Natural killer cell (primary cell): ENCODE results near the gene CFAP57. TPM values are rescaled to one million over a fixed set of nuclear protein-coding genes. Genes with fewer than 3 reads are reported as not detected.

Source experiments
- ATAC-seq, 3 donors: fragments of 150-1000 bp in 2 of 3; fragments of 200-7000 bp in 1 of 3; cut with Tn5 transposase; 1 replicate in 1 of 3; 2 replicates in 2 of 3; pipeline ENCODE4 v1.10.0; 2021; ENCODE audit warnings: mild to moderate bottlenecking in 2 of 3, moderate library complexity in 2 of 3
- DNase-seq, 2 donors: peaks; one replicate each; pipeline versions ENCODE4 v3.0.0 to v3.0.0-alpha.2; 2013 to 2021; ENCODE audit warnings: mixed read lengths in 1 of 2
- H3K27ac ChIP-seq: one replicate; pipeline ENCODE4 v1.5.1; 2013; ENCODE audit warnings: mild to moderate bottlenecking, low read length
- H3K27me3 ChIP-seq: one replicate; pipeline ENCODE4 v1.6.1; 2013; ENCODE audit warnings: low read length; ENCODE audit not compliant: control insufficient read depth, insufficient read depth
- H3K36me3 ChIP-seq: one replicate; pipeline ENCODE4 v1.6.1; 2013; ENCODE audit warnings: low read length; ENCODE audit not compliant: control insufficient read depth, insufficient read depth
- H3K4me1 ChIP-seq: one replicate; pipeline ENCODE4 v1.6.1; 2013; ENCODE audit warnings: low read length; ENCODE audit not compliant: control insufficient read depth, insufficient read depth
- H3K4me3 ChIP-seq: one replicate; pipeline ENCODE4 v1.5.1; 2013; ENCODE audit warnings: low read length
- H3K9me3 ChIP-seq: one replicate; pipeline ENCODE4 v1.6.1; 2013; ENCODE audit warnings: low read length; ENCODE audit not compliant: control insufficient read depth, insufficient read depth
- H3K27ac Mint-ChIP-seq, 2 donors: one replicate each; pipeline ENCODE4 v1.8.0; 2022; ENCODE audit warnings: mild to moderate bottlenecking in 2 of 2, mixed read lengths in 2 of 2, moderate library complexity in 1 of 2
- H3K27me3 Mint-ChIP-seq, 2 donors: one replicate each; pipeline ENCODE4 v1.8.0; 2022; ENCODE audit warnings: low read depth in 2 of 2, mixed read lengths in 2 of 2
- H3K36me3 Mint-ChIP-seq: one replicate; pipeline ENCODE4 v1.8.0; 2022; ENCODE audit warnings: mixed read lengths
- H3K4me1 Mint-ChIP-seq, 2 donors: one replicate each; pipeline ENCODE4 v1.8.0; 2022; ENCODE audit warnings: mixed read lengths in 2 of 2
- H3K4me3 Mint-ChIP-seq: one replicate; pipeline ENCODE4 v1.8.0; 2022; ENCODE audit warnings: mild to moderate bottlenecking, moderate library complexity, mixed read lengths
- H3K9me3 Mint-ChIP-seq, 2 donors: one replicate each; pipeline ENCODE4 v1.8.0; 2022; ENCODE audit warnings: mixed read lengths in 2 of 2
- WGBS: methylation state at CpG from one replicate; pipeline ENCODE4 v1.1.7; 2013; ENCODE audit warnings: missing lambda C conversion rate; ENCODE audit not compliant: insufficient coverage; 5-methylcytosine and 5-hydroxymethylcytosine counted together
- intact Hi-C: fragments of 100-400 bp; cut with micrococcal nuclease; formaldehyde crosslinking; loops from one replicate; pipeline ENCODE4 v1.14.2; 2022
- total RNA-seq, 4 donors: library from RNA; stranded (reverse); fragments of 120-200 nt in 1 of 4; gene quantifications; one replicate each; pipeline versions ENCODE4 v1.2.3 to v1.2.4, GENCODE V29; 2013 to 2022
- TF ChIP-seq, protein P1 (sequence below): fragments of 200-600 bp; IDR thresholded peaks from one replicate; pipeline ENCODE4 v1.8.0; 2022; ENCODE audit warnings: antibody characterized with exemption

CFAP57 gene
- total RNA-seq, 3 donors from 2014 or later (not counting 1 experiment from before 2014, with no cell fraction given) = 0.19 TPM; not detected in 2

DNA sequence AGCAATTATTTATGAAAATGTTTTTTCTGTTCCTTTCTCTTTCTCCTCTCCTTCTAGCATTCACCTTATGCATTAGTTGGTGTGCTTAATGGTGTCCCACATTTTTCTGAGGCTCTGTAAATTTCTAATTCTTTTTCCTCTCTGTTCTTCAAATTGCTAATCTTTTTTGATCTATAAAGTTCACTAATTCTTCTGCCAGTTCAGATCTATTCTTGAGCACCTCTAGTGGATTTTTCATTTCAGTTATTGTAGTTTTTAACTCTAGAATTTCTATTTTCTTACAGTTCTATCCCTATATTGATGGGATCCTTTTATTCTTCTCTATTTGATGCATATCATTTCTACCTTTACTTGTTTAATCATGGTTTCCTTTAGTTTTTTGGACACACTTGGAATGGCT lies 22.4 kb downstream of the CFAP57 start:
- no peak overlapping the region for H3K27ac ChIP-seq
- no peak for ATAC-seq
- H3K27me3 ChIP-seq = peaks cover 7% of the 10 kb centered on the region
- Mint-ChIP-seq H3K9me3 (peaks cover 3 to 6% of the 10 kb centered on the region in 2 donors), H3K27ac (no peak overlapping the region), H3K4me3 (no peak overlapping the region), H3K27me3 (peaks cover 22 to 34% of the 10 kb centered on the region in 2 donors), H3K4me1 (no peaks in the 10 kb centered on the region), H3K36me3 (peaks cover 17% of the 10 kb centered on the region)
- no peak for DNase-seq
- no peaks in the 10 kb centered on the region for H3K36me3 ChIP-seq
- TF ChIP-seq, protein P1, sequence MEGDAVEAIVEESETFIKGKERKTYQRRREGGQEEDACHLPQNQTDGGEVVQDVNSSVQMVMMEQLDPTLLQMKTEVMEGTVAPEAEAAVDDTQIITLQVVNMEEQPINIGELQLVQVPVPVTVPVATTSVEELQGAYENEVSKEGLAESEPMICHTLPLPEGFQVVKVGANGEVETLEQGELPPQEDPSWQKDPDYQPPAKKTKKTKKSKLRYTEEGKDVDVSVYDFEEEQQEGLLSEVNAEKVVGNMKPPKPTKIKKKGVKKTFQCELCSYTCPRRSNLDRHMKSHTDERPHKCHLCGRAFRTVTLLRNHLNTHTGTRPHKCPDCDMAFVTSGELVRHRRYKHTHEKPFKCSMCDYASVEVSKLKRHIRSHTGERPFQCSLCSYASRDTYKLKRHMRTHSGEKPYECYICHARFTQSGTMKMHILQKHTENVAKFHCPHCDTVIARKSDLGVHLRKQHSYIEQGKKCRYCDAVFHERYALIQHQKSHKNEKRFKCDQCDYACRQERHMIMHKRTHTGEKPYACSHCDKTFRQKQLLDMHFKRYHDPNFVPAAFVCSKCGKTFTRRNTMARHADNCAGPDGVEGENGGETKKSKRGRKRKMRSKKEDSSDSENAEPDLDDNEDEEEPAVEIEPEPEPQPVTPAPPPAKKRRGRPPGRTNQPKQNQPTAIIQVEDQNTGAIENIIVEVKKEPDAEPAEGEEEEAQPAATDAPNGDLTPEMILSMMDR = no peak
- H3K4me1 ChIP-seq = no peaks in the 10 kb centered on the region
- no peak overlapping the region for H3K4me3 ChIP-seq
- H3K9me3 ChIP-seq = no peaks in the 10 kb centered on the region
- intact Hi-C loops = no loop called here

DNA sequence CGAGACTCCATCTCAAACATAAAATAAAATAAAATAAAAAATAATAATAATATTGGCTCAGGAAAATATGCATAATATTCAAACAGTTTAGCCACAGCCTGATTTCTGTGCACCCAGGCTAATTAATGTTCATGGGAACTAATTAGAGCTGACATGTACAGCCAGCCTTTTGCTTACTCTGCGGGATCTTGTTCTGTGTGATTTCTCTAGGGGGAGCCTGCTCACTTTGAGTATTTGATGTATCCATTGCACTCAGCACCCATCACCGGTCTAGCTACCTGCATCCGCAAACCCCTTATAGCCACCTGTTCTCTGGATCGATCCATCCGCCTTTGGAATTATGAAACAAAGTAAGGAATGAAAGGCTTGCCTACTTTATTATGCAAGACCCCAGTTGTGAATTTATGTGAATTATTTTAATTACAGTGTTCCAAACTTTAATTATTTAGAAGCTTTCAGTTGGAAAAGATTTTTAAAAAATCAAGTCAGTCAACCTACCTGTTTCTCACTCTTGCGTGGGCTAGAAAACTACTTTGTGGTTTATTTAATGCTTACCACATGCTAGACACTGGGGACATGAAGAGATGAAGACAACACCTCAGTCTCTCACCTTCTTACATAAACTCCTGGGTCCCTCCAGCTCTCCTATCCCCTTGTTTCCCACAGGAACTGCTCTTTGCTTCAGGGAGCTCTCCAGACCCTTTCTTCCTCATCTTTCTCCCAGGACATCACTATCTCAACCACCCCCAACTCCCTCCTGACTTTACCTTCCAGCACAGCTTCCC lies 25.4 kb downstream of the CFAP57 start:
- Histone ChIP-seq H3K27me3 (peaks cover 7% of the 10 kb centered on the region), H3K27ac (no peak overlapping the region), H3K9me3 (no peaks in the 10 kb centered on the region), H3K4me3 (no peak overlapping the region), H3K4me1 (no peaks in the 10 kb centered on the region), H3K36me3 (no peaks in the 10 kb centered on the region)
- TF ChIP-seq, protein P1 = no peak
- intact Hi-C loops = no loop called here
- Mint-ChIP-seq H3K9me3 (peaks cover 3 to 6% of the 10 kb centered on the region in 2 donors), H3K36me3 (peaks cover 9% of the 10 kb centered on the region), H3K27me3 (peaks cover 15 to 21% of the 10 kb centered on the region in 2 donors), H3K27ac (no peak overlapping the region), H3K4me1 (no peaks in the 10 kb centered on the region), H3K4me3 (no peak overlapping the region)
- 83% methylated on average over 5 of the region's 7 CpGs for WGBS
- no peak for ATAC-seq
- no peak for DNase-seq

DNA sequence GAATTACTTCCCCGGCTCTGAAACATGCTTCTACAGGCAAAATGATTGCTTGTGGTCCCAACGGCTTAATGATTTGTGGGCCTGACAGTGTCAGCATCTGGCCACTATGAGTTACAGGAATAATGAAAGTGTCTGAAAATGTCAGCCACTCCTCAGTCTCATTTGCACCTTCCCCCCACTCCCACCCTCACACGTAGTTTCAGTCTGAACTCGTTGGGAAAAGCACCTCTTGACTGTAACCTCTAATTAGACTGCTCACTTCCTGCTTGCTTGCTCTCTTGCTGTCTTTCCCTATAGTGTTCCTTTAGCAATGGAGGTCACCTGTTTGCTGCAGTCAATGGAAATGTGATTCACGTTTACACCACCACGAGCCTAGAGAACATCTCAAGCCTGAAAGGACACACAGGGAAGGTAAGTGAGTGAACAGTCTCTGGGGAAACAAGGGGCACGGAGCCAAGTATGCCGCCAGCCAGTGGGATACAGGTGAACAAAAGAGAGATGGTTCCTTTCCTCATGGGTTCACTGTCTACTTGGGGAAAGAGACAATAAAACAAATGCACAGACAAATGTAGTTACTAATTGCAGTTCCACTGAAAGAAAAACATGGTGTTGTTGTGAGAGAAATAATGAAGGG lies 27.1 kb downstream of the CFAP57 start:
- no peak overlapping the region for H3K4me3 Mint-ChIP-seq
- Histone ChIP-seq H3K27me3 (peaks cover 6% of the 10 kb centered on the region), H3K27ac (no peak overlapping the region), H3K4me3 (no peak overlapping the region), H3K36me3 (no peaks in the 10 kb centered on the region), H3K9me3 (no peaks in the 10 kb centered on the region), H3K4me1 (no peaks in the 10 kb centered on the region)
- peaks cover 6% of the 10 kb centered on the region for H3K36me3 Mint-ChIP-seq
- no peak overlapping the region for H3K27ac Mint-ChIP-seq
- 71% methylated on average over 8 of the region's 8 CpGs for WGBS
- peaks cover 13 to 20% of the 10 kb centered on the region in 2 donors for H3K27me3 Mint-ChIP-seq
- no peaks in the 10 kb centered on the region for H3K4me1 Mint-ChIP-seq
- DNase-seq = no peak
- ATAC-seq = no peak
- H3K9me3 Mint-ChIP-seq = peaks cover 2 to 6% of the 10 kb centered on the region in 2 donors
- TF ChIP-seq, protein P1 = no peak
- intact Hi-C loops = no loop called here
